ENCODE measurements around the gene NEO1. TPM values are rescaled to one million over a fixed set of nuclear protein-coding genes. Genes with fewer than 3 reads are reported as not detected.

NEO1 gene
- total RNA-seq, 1 donor, result 55.4 TPM

DNA sequence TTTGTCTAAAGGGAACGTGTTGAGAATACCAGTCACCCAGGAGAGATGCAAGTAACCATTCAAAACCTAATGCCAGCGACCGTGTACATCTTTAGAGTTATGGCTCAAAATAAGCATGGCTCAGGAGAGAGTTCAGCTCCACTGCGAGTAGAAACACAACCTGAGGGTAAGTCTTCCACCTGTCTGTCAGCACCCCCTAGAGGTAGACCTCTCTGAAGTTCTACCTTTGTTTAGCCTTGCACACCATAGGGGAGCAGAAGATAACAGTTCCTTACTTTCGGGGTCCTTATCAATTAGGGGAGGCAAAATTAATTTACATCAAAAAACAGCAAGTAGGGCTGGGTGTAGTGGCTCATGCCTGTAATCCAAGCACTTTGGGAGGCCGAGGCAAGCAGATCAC is 192.1 kb downstream of the NEO1 start:
- Histone ChIP-seq H3K79me2 (ENCODE audit: insufficient read depth, low read length) (no peaks in the 10 kb centered on the region), H3K27me3 (ENCODE audit: insufficient read depth, low read length) (no peaks in the 10 kb centered on the region), H2AFZ (ENCODE audit: low read length) (no peak overlapping the region), H3K4me3 (ENCODE audit: insufficient read depth, low read length) (no peak overlapping the region), H3K36me3 (ENCODE audit: insufficient read depth, low read length) (no peaks in the 10 kb centered on the region), H4K20me1 (ENCODE audit: insufficient read depth, low read length) (no peaks in the 10 kb centered on the region), H3K9me3 (ENCODE audit: low read depth, low read length) (no peaks in the 10 kb centered on the region), H3K4me2 (ENCODE audit: insufficient read depth, low read length) (no peak overlapping the region), H3K4me1 (ENCODE audit: insufficient read depth, low read length) (no peaks in the 10 kb centered on the region), H3K27ac (ENCODE audit: low read depth, low read length) (no peak overlapping the region)
- TF ChIP-seq CTCF (IDR thresholded peaks at IDR 0.05; ENCODE audit: extremely low read depth, low read depth, low read length), result peak; percentile 18
- no peak for DNase-seq (ENCODE audit: insufficient read length, low spot score, missing footprints)

- Histone ChIP-seq H3K27me3 (ENCODE audit: insufficient read depth, low read length) (no peaks in the 10 kb centered on the region), H3K4me2 (ENCODE audit: insufficient read depth, low read length) (no peak overlapping the region), H3K27ac (ENCODE audit: low read depth, low read length) (no peak overlapping the region), H3K79me2 (ENCODE audit: insufficient read depth, low read length) (no peaks in the 10 kb centered on the region), H3K4me1 (ENCODE audit: insufficient read depth, low read length) (no peaks in the 10 kb centered on the region), H3K9me3 (ENCODE audit: low read depth, low read length) (no peaks in the 10 kb centered on the region), H3K36me3 (ENCODE audit: insufficient read depth, low read length) (no peaks in the 10 kb centered on the region), H2AFZ (ENCODE audit: low read length) (no peak overlapping the region), H3K4me3 (ENCODE audit: insufficient read depth, low read length) (no peak overlapping the region), H4K20me1 (ENCODE audit: insufficient read depth, low read length) (no peaks in the 10 kb centered on the region)
- DNase-seq (ENCODE audit: insufficient read length, low spot score, missing footprints), result no peak
- no peak for TF ChIP-seq CTCF (IDR thresholded peaks at IDR 0.05; ENCODE audit: extremely low read depth, low read depth, low read length)
Measured at GRCh38 chr15:73246439-73246838, 194.2 kb downstream of the NEO1 start.

DNA sequence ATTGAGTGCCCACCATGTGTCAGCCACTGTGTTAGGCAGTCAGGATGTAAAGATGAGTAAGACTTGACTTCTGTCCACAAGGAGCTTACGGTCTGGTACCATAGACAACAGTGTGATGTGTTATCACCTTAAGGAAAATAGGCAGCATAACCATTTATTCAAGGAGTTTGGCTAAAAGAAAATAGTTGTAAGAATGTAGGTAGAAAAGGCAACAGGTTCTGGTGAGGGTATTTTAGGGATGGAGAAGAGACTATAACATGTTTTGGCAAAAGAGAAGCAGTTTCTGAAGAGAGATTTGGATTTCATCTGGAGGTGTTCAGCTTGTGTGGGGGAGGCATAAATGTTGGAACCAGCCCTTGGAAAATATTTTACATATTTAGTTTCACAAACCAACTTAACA is 194.6 kb downstream of the NEO1 start:
- no peaks in the 10 kb centered on the region for H3K36me3 ChIP-seq (ENCODE audit: insufficient read depth, low read length)
- DNase-seq (ENCODE audit: insufficient read length, low spot score, missing footprints), result no peak
- no peak for TF ChIP-seq CTCF (IDR thresholded peaks at IDR 0.05; ENCODE audit: extremely low read depth, low read depth, low read length)
- no peak overlapping the region for H3K4me2 ChIP-seq (ENCODE audit: insufficient read depth, low read length)
- H3K9me3 ChIP-seq (ENCODE audit: low read depth, low read length), result no peaks in the 10 kb centered on the region
- H3K27ac ChIP-seq (ENCODE audit: low read depth, low read length), result no peak overlapping the region
- no peaks in the 10 kb centered on the region for H3K79me2 ChIP-seq (ENCODE audit: insufficient read depth, low read length)
- no peaks in the 10 kb centered on the region for H3K4me1 ChIP-seq (ENCODE audit: insufficient read depth, low read length)
- no peak overlapping the region for H3K4me3 ChIP-seq (ENCODE audit: insufficient read depth, low read length)
- no peaks in the 10 kb centered on the region for H3K27me3 ChIP-seq (ENCODE audit: insufficient read depth, low read length)
- H2AFZ ChIP-seq (ENCODE audit: low read length), result no peak overlapping the region
- H4K20me1 ChIP-seq (ENCODE audit: insufficient read depth, low read length), result no peaks in the 10 kb centered on the region

DNA sequence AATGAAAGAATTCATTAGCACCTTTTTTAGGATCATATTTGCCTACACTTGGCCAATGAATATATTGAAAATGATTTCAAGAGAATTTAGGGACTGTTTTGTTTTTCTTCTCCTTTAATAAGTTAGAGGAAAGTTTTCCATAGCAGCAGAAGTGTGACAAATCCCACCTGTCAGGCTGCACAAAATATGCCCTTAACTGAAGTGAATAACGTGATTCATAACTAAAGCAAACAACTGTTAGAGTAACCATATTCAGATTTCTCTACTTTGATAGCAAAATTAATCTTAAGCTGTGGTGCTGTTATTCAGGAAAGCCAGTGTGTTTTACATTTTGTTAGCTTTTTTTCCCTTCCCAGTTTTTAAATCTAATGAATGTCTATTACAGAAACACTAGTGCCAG is 195.1 kb downstream of the NEO1 start:
- Histone ChIP-seq H3K79me2 (ENCODE audit: insufficient read depth, low read length) (no peaks in the 10 kb centered on the region), H3K27me3 (ENCODE audit: insufficient read depth, low read length) (no peaks in the 10 kb centered on the region), H3K27ac (ENCODE audit: low read depth, low read length) (no peak overlapping the region), H4K20me1 (ENCODE audit: insufficient read depth, low read length) (no peaks in the 10 kb centered on the region), H3K4me2 (ENCODE audit: insufficient read depth, low read length) (no peak overlapping the region), H3K9me3 (ENCODE audit: low read depth, low read length) (no peaks in the 10 kb centered on the region), H2AFZ (ENCODE audit: low read length) (no peak overlapping the region), H3K4me1 (ENCODE audit: insufficient read depth, low read length) (no peaks in the 10 kb centered on the region), H3K4me3 (ENCODE audit: insufficient read depth, low read length) (no peak overlapping the region), H3K36me3 (ENCODE audit: insufficient read depth, low read length) (no peaks in the 10 kb centered on the region)
- no peak for DNase-seq (ENCODE audit: insufficient read length, low spot score, missing footprints)
- TF ChIP-seq CTCF (IDR thresholded peaks at IDR 0.05; ENCODE audit: extremely low read depth, low read depth, low read length), result no peak

Measured in osteoblast (primary cell).